ENCODE results near the gene NOTCH1.

Gene NOTCH1

GRCh38 chr9:136537411-136537810 lies 8.4 kb downstream of the NOTCH1 start:
- no peak for TF ChIP-seq FOXP2 (optimal IDR thresholded peaks at IDR 0.05; ENCODE audit: borderline replicate concordance, extremely low read depth, extremely low read length, insufficient read depth)
- no peak for TF ChIP-seq TAF1 (IDR thresholded peaks at IDR 0.05; ENCODE audit: borderline replicate concordance, insufficient read depth, low read length)
- TF ChIP-seq REST (IDR thresholded peaks at IDR 0.05; ENCODE audit: insufficient read depth in 1 of 2, low read depth in 2 of 2, low read length in 2 of 2) = no peak
- no peak for TF ChIP-seq SIN3A (IDR thresholded peaks at IDR 0.05; ENCODE audit: borderline replicate concordance, insufficient read depth, low read length)
- no peak for TF ChIP-seq POLR2AphosphoS5 (IDR thresholded peaks at IDR 0.05; ENCODE audit: low read depth, low read length)

GRCh38 chr9:136536721-136537241 lies 9.1 kb downstream of the NOTCH1 start:
- no peak for TF ChIP-seq REST (IDR thresholded peaks at IDR 0.05; ENCODE audit: insufficient read depth in 1 of 2, low read depth in 2 of 2, low read length in 2 of 2)
- TF ChIP-seq TAF1 (IDR thresholded peaks at IDR 0.05; ENCODE audit: borderline replicate concordance, insufficient read depth, low read length) = no peak
- TF ChIP-seq SIN3A (IDR thresholded peaks at IDR 0.05; ENCODE audit: borderline replicate concordance, insufficient read depth, low read length) = no peak
- no peak for TF ChIP-seq FOXP2 (optimal IDR thresholded peaks at IDR 0.05; ENCODE audit: borderline replicate concordance, extremely low read depth, extremely low read length, insufficient read depth)
- no peak for TF ChIP-seq POLR2AphosphoS5 (IDR thresholded peaks at IDR 0.05; ENCODE audit: low read depth, low read length)

- TF ChIP-seq REST (IDR thresholded peaks at IDR 0.05; ENCODE audit: insufficient read depth in 1 of 2, low read depth in 2 of 2, low read length in 2 of 2) = no peak
- no peak for TF ChIP-seq TAF1 (IDR thresholded peaks at IDR 0.05; ENCODE audit: borderline replicate concordance, insufficient read depth, low read length)
- no peak for TF ChIP-seq SIN3A (IDR thresholded peaks at IDR 0.05; ENCODE audit: borderline replicate concordance, insufficient read depth, low read length)
- no peak for TF ChIP-seq FOXP2 (optimal IDR thresholded peaks at IDR 0.05; ENCODE audit: borderline replicate concordance, extremely low read depth, extremely low read length, insufficient read depth)
- no peak for TF ChIP-seq POLR2AphosphoS5 (IDR thresholded peaks at IDR 0.05; ENCODE audit: low read depth, low read length)
Observed at GRCh38 chr9:136536051-136536720, 9.7 kb downstream of the NOTCH1 start.

GRCh38 chr9:136535070-136535469 lies 10.8 kb downstream of the NOTCH1 start:
- no peak for TF ChIP-seq FOXP2 (optimal IDR thresholded peaks at IDR 0.05; ENCODE audit: borderline replicate concordance, extremely low read depth, extremely low read length, insufficient read depth)
- no peak for TF ChIP-seq TAF1 (IDR thresholded peaks at IDR 0.05; ENCODE audit: borderline replicate concordance, insufficient read depth, low read length)
- no peak for TF ChIP-seq POLR2AphosphoS5 (IDR thresholded peaks at IDR 0.05; ENCODE audit: low read depth, low read length)
- TF ChIP-seq SIN3A (IDR thresholded peaks at IDR 0.05; ENCODE audit: borderline replicate concordance, insufficient read depth, low read length) = no peak

- TF ChIP-seq FOXP2 (optimal IDR thresholded peaks at IDR 0.05; ENCODE audit: borderline replicate concordance, extremely low read depth, extremely low read length, insufficient read depth) = no peak
- TF ChIP-seq SIN3A (IDR thresholded peaks at IDR 0.05; ENCODE audit: borderline replicate concordance, insufficient read depth, low read length) = no peak
- no peak for TF ChIP-seq TAF1 (IDR thresholded peaks at IDR 0.05; ENCODE audit: borderline replicate concordance, insufficient read depth, low read length)
- TF ChIP-seq REST (IDR thresholded peaks at IDR 0.05; ENCODE audit: insufficient read depth in 1 of 2, low read depth in 2 of 2, low read length in 2 of 2) = no peak
- no peak for TF ChIP-seq POLR2AphosphoS5 (IDR thresholded peaks at IDR 0.05; ENCODE audit: low read depth, low read length)
Observed at GRCh38 chr9:136534366-136534765, 11.5 kb downstream of the NOTCH1 start.
